Fibroblast of the aortic adventitia (primary cell): Measurements from ENCODE around the gene FLII. TPM values are rescaled to one million over a fixed set of nuclear protein-coding genes. Genes with fewer than 3 reads are reported as not detected.

Source experiments
- DNase-seq: peaks from one replicate; pipeline ENCODE4 v3.0.0-alpha.2; 2010; ENCODE audit warnings: low read depth
- H3K4me3 ChIP-seq: 2 replicates; pipeline ENCODE4 v1.5.1; 2011; ENCODE audit warnings: low read depth, mild to moderate bottlenecking, control low read depth, low read length, moderate library complexity
- total RNA-seq: library from RNA; depleted of rRNA; stranded (reverse); fragments of >200 nt; gene quantifications from 2 replicates; pipeline ENCODE4 v1.2.3, GENCODE V29; 2012; ENCODE audit warnings: low replicate concordance
- TF ChIP-seq, protein P1 (sequence below): IDR thresholded peaks from 2 replicates; pipeline ENCODE4 v1.5.1; 2011; ENCODE audit warnings: mild to moderate bottlenecking, low read length, control low read depth, inconsistent platforms; ENCODE audit not compliant: insufficient read depth

Gene FLII
- total RNA-seq, 1 donor, result 305 TPM

DNA sequence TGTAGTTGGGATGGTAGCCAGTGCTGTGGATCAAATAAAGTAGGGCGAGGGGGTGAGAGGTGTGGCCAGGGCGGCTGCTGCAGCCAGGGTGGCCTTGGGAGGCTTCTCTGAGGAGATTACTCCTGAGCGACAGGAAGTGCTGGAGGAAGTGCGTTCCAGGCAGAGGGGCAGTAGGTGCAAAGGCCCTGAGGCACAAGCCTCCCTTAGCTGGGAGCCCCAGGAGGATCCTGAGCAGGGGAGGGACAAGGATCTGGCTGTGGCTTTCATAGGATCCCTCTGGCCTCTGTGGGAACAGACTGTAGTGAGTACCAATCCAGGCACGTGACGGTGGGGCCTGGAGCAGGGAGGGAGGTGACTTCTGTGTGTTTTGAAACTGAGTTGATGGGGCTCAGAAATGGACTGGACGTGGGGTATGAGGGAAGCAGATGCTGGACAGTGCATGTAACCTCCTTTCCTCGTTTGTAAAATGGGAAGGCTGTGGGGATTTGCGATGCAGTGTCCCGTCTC lies 30.3 kb downstream of the FLII start:
- TF ChIP-seq, protein P1, sequence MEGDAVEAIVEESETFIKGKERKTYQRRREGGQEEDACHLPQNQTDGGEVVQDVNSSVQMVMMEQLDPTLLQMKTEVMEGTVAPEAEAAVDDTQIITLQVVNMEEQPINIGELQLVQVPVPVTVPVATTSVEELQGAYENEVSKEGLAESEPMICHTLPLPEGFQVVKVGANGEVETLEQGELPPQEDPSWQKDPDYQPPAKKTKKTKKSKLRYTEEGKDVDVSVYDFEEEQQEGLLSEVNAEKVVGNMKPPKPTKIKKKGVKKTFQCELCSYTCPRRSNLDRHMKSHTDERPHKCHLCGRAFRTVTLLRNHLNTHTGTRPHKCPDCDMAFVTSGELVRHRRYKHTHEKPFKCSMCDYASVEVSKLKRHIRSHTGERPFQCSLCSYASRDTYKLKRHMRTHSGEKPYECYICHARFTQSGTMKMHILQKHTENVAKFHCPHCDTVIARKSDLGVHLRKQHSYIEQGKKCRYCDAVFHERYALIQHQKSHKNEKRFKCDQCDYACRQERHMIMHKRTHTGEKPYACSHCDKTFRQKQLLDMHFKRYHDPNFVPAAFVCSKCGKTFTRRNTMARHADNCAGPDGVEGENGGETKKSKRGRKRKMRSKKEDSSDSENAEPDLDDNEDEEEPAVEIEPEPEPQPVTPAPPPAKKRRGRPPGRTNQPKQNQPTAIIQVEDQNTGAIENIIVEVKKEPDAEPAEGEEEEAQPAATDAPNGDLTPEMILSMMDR, result no peak
- no peak overlapping the region for H3K4me3 ChIP-seq
- DNase-seq, result no peak

DNA sequence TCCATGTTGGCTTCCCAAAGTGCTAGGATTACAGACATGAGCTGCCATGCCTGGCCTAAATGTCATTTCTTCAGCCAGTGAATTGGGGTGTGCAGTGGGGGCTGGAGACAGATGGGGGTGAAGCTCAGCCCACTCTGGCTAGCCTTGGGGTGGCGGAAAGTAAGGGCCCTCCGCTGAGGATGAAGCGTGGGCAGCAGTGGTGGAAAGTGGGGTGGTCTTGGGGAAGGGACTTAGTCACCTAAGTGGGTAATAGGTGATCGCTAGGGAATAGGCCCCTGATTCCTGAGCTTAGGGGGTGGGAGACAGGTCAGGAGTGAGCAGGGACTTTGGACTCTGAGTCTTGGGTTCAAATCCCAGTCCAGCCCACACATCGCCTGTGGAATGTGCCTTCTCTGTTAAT lies 30.9 kb downstream of the FLII start:
- DNase-seq, result no peak
- no peak overlapping the region for H3K4me3 ChIP-seq
- TF ChIP-seq, protein P1, result no peak

DNA sequence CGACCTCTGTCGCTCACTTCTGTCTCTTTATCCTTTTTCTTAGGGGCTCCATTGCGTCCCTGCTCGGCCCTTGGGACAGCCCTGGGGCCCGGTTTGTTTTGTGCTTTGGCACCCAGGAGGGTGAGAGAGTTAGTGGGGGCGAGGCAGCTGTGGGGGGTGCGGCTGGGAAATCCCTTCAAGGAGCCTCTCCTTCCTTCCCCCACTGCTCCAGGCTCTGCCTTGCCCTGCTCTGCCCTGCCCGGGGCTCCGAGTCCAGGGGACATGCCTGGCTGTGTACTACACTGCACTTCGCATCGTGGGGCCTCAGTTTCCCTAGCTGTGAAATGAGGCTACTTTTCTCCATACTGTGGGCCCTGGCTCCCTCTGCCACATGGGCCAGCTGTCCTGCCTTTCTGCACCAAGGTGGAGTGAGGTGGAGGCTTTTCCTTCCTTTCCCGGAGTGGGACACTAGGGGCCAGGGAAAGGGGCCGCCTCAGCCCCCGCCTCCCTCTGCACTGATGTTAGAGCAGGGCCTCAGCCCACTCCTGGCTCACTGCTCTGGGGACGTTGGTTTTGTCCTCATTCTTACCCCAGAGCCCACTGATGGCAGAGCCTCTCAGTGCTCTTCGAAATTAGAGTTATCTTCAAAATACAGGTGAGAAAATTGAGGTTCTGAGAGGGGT lies 32.1 kb downstream of the FLII start:
- TF ChIP-seq, protein P1, result no peak
- DNase-seq, result no peak

DNA sequence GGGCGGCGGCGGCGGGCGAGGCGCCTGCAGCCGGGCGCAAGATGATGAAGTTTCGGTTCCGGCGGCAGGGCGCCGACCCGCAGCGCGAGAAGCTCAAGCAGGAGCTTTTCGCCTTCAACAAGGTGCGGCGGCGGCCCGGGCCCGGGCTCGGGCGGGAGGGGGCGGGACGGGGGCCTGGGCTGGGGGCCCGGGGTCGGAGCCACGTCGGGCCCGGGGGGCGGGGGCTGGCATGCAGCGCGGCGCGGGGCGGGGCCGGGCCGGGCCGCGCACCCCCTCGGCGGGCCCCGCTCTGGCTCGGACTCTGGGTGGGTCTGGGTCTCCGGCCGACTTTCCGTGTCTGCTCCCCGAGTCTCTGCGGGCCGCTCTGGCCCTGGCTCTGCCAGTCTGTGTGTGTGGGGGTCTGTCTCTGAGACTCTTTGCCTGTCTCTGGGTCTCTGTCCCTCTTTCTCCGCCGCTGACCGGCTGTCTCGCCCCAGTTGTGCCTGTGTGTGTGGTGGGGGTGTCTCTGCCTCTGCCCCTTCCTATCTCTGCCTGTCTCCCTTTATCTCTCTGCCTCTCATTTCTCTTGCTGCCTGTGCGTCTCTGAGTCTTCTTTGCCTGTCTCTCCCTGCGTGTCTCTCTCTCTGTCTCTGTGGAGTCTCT lies 32.8 kb downstream of the FLII start:
- H3K4me3 ChIP-seq, result peak overlapping the region; percentile 94
- TF ChIP-seq, protein P1, result no peak
- no peak for DNase-seq

More for the DNA sequence above, 32.1 kb downstream of the FLII start:
- peak overlapping the region; percentile 94 for H3K4me3 ChIP-seq

DNA sequence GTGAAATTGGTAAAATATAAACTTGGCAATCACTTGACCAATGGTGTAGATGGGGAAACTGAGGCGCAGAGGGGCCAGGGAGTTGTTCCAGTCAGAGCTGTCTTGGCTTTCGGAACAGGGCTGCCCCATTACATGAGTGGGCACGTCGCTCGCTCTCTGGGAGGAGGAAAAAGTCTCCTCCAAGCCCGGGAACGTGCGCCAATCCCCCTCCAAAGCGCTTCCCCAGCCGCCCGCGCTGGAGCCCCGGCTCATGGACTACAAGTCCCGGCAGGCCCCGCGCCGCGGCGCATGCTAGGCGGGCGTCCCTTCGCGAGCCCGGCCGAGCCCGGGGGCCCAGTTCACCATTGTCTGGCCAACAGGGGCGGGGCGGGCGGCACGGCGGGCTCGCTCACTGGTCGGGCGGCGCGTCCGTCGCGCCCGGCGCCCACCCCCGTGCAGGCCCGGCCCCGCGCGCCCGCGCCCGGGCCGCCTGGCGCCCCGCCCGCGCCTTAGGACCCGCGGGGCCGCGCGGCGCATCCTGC lies 33.4 kb downstream of the FLII start, which contains the start of gene LLGL1:
LLGL1 (plus strand) TSS at position 515 of the 521 bp plus-strand sequence. CDS start 48 bp downstream, outside the sequence.
- peak; percentile 90 for DNase-seq
- peak within 1 kb of the TSS; percentile 94 for H3K4me3 ChIP-seq
- TF ChIP-seq, protein P1, result no peak

DNA sequence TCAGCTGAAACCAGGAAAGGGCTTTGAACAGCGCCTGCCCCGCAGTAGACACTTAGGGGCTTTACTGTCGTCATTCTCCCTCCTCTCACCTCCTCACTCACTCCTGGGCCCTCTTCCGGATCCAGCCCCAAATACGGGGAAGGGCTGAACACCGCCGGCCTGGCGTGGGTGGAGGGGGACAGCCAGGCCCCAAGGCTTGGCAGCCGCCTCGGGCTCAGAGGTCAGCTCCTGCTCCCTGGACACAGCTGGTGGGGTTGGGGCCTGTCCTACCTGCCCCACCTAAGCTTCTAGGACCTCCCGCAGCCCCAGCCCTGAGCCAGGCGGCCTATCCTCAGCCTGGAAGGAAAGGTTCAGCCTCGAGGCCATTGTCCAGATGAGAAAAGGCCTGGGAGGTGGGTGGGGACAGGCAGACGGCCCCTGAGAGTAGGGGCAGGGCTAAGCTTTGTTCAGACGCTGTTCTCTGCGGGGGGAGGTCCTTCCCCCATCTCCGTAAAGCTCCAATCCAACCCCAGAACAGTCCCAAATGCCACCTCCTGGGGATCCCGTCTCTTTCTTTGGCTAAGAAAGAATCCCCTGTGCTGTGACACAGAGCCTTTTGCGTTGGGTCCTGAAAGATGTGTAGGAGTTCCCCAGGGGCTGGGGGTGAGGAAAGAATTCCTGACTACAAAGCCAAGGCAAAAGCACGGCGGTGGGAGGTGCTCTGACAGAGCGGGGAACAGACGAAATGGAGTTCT lies 34.0 kb downstream of the FLII start:
- DNase-seq, result peak; percentile 35
- TF ChIP-seq, protein P1, result no peak

More for the DNA sequence above, 34.0 kb downstream of the FLII start:
- peak overlapping the region; percentile 56 for H3K4me3 ChIP-seq
